SK-N-MC (cell line): ENCODE data around the gene NUDT19.

Experiments used
- EZH2 ChIP-seq: fragments of 200-600 bp; sonication (generic); IDR thresholded peaks from one replicate; pipeline ENCODE4 v1.6.1; 2017; ENCODE audit warnings: antibody characterized with exemption
- POLR2AphosphoS5 ChIP-seq: IDR thresholded peaks from 2 replicates; pipeline ENCODE4 v1.6.1; 2012; ENCODE audit warnings: mild to moderate bottlenecking, low read depth, low read length, borderline replicate concordance

DNA sequence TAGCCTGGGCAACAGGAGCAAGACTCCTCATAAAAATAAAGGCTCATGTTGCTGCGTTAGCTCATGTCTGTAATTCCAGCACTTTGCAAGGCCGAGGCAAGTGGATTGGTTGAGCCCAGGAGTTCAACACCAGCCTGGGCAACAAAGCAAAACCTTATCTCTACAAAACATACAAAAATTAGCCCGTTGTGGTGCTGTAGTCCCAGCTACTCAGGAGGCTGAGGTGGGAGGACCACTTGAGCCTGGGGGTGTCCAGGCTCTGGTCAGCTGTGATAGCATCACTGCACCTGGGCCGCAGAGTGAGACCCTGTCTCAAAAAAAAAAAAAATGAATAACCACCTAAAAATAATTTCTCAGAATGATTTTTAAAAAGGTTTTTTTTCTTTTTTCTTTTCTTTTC is 3.9 kb upstream of the NUDT19 start:
- TF ChIP-seq EZH2 (no peak), POLR2AphosphoS5 (no peak)
